ENCODE data around the gene ANP32B.
A peak's percentile ranks its signal among the peaks of the same experiment; 100 is the strongest.
"Not testable (repeated sequence)": the region's sequence is repeated elsewhere in the genome, so short reads cannot be mapped to it uniquely, and the experiment has no call there.

ANP32B gene

GRCh38 chr9:97964901-97965300 lies 18.2 kb upstream of the ANP32B start:
- no peak for DNase-seq

- DNase-seq = no peak
Measured at GRCh38 chr9:97966493-97966892, 16.6 kb upstream of the ANP32B start.

GRCh38 chr9:97969014-97969413 lies 14.1 kb upstream of the ANP32B start:
- no peak for DNase-seq

GRCh38 chr9:97970165-97970564 lies 13.0 kb upstream of the ANP32B start:
- DNase-seq = no peak

- no peak for DNase-seq
Measured at GRCh38 chr9:97972753-97973152, 10.4 kb upstream of the ANP32B start.

- no peak for DNase-seq
Measured at GRCh38 chr9:97975376-97975775, 7.8 kb upstream of the ANP32B start.

- not testable (repeated sequence) for DNase-seq
Measured at GRCh38 chr9:97976633-97977032, 6.5 kb upstream of the ANP32B start.

- no peak for DNase-seq
Measured at GRCh38 chr9:97978371-97979130, 4.6 kb upstream of the ANP32B start.

GRCh38 chr9:97979788-97980478 lies 3.2 kb upstream of the ANP32B start:
- DNase-seq = no peak

- DNase-seq = no peak
Measured at GRCh38 chr9:97980479-97980803, 2.7 kb upstream of the ANP32B start.

GRCh38 chr9:97980918-97981845 lies 2.0 kb upstream of the ANP32B start:
- DNase-seq = no peak

- DNase-seq = no peak
Measured at GRCh38 chr9:97981846-97982682, 1.1 kb upstream of the ANP32B start.

GRCh38 chr9:97983589-97984187 lies 547 bp downstream of the ANP32B start:
- DNase-seq = peak; percentile 51 to 71

GRCh38 chr9:97984188-97985057 lies 1.3 kb downstream of the ANP32B start:
- DNase-seq = peak; percentile 76 to 86

GRCh38 chr9:97985058-97985861 lies 2.1 kb downstream of the ANP32B start:
- peak in 1 of 2 donors; percentile 30 for DNase-seq

GRCh38 chr9:97987487-97987886 lies 4.3 kb downstream of the ANP32B start:
- no peak for DNase-seq

- no peak for DNase-seq
Measured at GRCh38 chr9:97990259-97990658, 7.1 kb downstream of the ANP32B start.

- no peak for DNase-seq
Measured at GRCh38 chr9:97991818-97992217, 8.7 kb downstream of the ANP32B start.

GRCh38 chr9:97992219-97992618 lies 9.1 kb downstream of the ANP32B start:
- no peak for DNase-seq

GRCh38 chr9:97993000-97993399 lies 9.9 kb downstream of the ANP32B start:
- peak in 1 of 2 donors; percentile 45 for DNase-seq

Measured in CD4-positive, alpha-beta T cell treated with Interferon alpha-2 for 1 hour (primary cell).